K562 treated with DMSO at 1 percent for 48 hours (cell line): ENCODE results near the gene SRGAP3. TPM values are rescaled to one million over a fixed set of nuclear protein-coding genes. Genes with fewer than 3 reads are reported as not detected.

Source experiments
- total RNA-seq: library from RNA; unstranded; fragments of 300-600 nt; gene quantifications from 2 replicates; pipeline ENCODE4 v1.2.3, GENCODE V29; 2022; ENCODE audit warnings: low replicate concordance; ENCODE audit errors: extremely low read depth

SRGAP3 gene
- total RNA-seq: not detected in 2 replicates

DNA sequence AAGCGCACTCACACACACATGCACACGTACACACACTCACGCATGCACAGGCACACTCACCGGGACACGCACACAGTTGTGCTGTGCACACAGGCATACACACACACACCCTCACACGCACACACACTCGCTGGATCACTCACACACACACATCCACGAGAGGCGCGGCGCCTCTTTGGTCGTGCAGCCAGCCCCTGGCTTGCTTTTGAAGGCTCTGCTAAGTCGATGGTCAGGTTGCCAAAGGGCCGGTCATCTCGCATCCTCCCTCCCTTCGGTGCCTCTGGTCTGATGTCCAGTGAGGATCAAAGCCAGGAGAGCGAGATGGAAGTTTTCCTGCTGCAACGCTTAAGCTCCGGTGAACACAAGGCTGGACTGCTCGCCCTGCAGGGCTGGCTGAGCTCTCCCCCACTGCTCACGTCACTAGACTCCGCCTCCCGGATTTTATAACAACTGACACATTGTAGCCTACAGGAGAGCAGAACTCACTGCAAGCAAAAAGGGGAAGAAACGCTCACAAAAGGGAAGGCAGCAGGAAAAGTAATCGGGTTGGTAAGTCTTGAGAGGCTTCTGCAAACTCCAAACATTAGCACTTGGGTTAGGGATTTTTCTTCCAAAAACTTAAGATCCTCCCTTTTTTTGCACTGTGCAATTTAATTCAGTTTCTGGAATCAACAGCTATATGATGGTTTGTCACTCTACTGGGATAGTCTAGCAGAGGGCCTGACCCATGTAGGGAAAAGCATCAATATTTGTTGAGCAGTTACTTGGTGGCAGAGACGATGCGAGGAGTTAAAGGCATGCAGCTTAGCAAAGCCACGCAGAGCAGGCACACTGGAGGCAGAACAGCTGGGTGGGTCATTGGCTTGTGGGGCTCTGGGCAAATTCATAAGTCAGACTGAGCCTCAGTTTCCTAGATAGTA lies at the start of gene SRGAP3:
TSS of gene SRGAP3 (minus strand) at position 374 of the 920 bp plus-strand sequence. CDS start 695 bp downstream, outside the sequence.

DNA sequence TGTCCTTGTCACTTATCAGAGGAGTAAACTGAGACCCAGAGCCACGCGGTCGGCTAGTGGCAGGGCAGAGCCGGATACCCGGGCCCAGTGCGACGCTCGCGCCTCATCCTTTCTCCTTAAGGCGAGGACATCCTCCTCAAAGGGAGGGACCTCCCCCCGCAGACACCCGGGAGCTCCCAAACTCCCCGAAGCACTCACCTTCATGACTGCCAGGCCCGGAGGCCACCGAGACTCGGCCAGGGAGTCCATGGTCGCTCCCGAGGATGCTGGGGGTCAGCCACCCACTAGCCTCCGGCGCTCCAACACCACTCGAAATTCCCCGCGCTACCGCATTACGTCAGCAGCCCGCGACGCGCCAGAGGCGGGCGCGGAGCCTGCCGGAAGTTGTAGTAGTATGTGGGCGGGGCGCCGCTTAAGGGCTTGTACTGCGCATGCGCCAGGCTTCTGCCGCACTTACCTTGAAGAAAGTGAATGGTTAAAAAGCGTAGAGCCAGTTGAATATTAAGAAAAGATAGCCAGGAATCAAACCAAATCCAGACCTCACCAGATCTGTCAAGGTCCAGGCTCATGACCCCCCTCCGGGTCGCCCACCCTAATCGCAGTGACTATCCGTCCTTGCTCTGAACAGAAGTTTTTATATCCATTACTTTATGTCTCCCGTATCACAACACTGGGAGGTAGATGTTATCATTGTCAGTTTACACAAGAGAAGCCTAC lies 286.2 kb downstream of the SRGAP3 start, which contains the start of gene RAD18:
TSS of gene RAD18 (minus strand) at position 336 of the 717 bp plus-strand sequence. CDS start at position 249, 87 bp downstream.

Other genes with a start within 250 kb of the SRGAP3 start
- gene THUMPD3, start 113.4 kb upstream of the SRGAP3 start, total RNA-seq: not detected in 2 replicates
- not detected in 2 replicates for gene SETD5, start 148.0 kb upstream of the SRGAP3 start, total RNA-seq